ENCODE data around the gene FSTL1.

DNA sequence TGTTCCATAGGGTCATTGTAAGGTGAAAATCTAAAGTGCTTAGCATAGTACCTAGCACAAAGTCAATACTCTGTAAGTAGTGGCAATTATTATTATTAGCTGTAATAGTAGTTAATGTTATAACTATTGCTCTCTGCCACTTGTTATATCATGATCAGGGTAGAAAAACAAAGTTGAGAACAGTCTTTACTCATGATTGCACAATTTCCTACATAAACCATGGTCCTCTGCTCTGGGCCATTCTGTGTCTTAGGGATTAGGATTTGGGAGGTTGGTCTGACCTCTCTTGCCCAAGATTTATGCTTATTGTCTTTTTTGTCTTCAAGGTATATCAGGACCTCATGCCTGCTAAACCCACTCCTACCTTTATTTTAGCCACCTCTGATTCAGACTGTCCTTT is 97.3 kb downstream of the FSTL1 start:
- TF ChIP-seq, protein P1, sequence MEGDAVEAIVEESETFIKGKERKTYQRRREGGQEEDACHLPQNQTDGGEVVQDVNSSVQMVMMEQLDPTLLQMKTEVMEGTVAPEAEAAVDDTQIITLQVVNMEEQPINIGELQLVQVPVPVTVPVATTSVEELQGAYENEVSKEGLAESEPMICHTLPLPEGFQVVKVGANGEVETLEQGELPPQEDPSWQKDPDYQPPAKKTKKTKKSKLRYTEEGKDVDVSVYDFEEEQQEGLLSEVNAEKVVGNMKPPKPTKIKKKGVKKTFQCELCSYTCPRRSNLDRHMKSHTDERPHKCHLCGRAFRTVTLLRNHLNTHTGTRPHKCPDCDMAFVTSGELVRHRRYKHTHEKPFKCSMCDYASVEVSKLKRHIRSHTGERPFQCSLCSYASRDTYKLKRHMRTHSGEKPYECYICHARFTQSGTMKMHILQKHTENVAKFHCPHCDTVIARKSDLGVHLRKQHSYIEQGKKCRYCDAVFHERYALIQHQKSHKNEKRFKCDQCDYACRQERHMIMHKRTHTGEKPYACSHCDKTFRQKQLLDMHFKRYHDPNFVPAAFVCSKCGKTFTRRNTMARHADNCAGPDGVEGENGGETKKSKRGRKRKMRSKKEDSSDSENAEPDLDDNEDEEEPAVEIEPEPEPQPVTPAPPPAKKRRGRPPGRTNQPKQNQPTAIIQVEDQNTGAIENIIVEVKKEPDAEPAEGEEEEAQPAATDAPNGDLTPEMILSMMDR (IDR thresholded peaks at IDR 0.05) = no peak
- no peak for TF ChIP-seq POLR2A (IDR thresholded peaks at IDR 0.05)
